GM21737 (cell line): ENCODE results near the gene HLA-F.

Source experiments
- ATAC-seq: cut with Tn5 transposase; IDR thresholded peaks from one replicate; pipeline ENCODE4 v1.9.1; 2021; ENCODE audit warnings: mild to moderate bottlenecking, moderate library complexity; ENCODE audit not compliant: unreplicated experiment

The HLA-F gene

GRCh38 chr6:29723666-29724588 lies 693 bp downstream of the HLA-F start:
- ATAC-seq, result peak; percentile 34

DNA sequence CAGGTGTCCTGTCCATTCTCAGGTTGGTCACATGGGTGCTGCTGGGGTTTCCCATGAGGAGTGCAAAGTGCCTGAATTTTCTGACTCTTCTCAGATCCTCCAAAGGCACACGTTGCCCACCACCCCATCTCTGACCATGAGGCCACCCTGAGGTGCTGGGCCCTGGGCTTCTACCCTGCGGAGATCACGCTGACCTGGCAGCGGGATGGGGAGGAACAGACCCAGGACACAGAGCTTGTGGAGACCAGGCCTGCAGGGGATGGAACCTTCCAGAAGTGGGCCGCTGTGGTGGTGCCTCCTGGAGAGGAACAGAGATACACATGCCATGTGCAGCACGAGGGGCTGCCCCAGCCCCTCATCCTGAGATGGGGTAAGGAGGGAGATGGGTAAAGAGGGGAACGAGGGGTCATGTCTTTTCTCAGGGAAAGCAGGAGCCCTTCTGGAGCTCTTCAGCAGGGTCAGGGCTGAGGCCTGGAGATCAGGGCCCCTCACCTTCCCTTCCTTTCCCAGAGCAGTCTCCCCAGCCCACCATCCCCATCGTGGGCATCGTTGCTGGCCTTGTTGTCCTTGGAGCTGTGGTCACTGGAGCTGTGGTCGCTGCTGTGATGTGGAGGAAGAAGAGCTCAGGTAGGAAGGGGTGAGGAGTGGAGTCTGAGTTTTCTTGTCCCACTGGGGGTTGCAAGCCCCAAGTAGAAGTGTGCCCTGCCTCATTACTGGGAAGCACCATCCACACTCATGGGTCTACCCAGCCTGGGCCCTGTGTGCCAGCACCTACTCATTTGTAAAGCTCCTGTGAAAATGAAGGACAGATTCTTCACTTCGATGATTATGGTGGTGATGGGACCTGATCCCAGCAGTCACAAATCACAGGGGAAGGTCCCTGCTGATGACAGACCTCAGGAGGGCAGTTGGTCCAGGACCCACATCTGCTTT lies 2.0 kb downstream of the HLA-F start:
- ATAC-seq, result no peak

DNA sequence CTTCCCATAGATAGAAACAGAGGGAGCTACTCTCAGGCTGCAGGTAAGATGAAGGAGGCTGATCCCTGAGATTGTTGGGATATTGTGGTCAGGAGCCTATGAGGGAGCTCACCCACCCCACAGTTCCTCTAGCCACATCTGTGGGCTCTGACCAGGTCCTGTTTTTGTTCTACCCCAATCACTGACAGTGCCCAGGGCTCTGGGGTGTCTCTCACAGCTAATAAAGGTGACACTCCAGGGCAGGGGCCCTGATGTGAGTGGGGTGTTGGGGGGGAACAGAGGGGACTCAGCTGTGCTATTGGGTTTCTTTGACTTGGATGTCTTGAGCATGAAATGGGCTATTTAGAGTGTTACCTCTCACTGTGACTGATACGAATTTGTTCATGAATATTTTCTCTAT lies 2.8 kb downstream of the HLA-F start:
- no peak for ATAC-seq

- no peak for ATAC-seq
Observed at GRCh38 chr6:29726571-29727194, 3.4 kb downstream of the HLA-F start.

GRCh38 chr6:29727637-29728036 lies 4.4 kb downstream of the HLA-F start:
- no peak for ATAC-seq

GRCh38 chr6:29728173-29728874 lies 5.1 kb downstream of the HLA-F start:
- ATAC-seq, result no peak

DNA sequence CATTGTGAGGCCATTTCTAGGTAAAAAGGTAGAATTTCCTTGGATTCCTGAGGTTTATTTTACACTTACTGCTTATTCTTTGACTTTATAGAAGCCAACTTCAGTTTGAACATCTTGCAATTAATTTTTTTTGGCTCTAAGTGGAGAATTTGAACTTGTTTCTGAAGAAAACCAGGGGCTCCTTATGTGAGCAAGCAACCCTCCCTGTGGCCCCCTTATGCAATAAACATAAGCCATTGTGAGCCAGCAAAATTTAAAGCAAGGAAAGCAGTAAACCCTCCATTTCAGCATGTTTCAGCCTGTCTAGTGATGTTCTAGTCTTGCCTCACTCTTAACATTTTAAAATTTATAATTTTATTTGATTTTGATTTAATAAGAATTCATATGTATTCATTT lies 5.6 kb downstream of the HLA-F start:
- ATAC-seq, result no peak

- ATAC-seq, result no peak
Observed at GRCh38 chr6:29729774-29730328, 6.6 kb downstream of the HLA-F start.

DNA sequence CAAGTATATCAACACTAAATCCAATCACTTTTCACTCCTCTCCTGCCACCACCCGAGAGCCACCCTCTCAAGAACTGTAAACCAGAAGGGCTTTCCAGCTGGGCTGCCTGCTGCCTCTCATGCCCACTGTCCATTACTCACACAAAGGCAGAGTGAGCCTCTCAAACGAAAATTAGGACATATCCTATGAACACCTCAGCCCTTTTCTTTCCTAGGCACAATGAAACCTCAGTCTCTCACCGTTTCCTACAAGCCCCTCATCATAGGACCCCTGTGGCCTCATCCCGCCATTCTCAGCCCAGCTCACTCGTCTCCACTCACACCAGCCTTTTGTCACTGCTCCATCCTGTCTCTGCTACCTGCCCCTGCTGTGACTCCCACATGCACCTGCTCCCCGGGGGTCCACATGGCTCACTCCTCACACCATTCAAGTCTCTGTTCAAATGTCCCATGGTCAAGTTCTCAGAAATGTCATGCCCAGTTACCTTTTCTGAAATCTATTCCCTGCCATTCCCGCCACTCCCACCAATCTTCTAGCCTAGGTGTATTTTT lies 7.4 kb downstream of the HLA-F start:
- ATAC-seq, result no peak

- no peak for ATAC-seq
Observed at GRCh38 chr6:29731281-29731680, 8.0 kb downstream of the HLA-F start.

GRCh38 chr6:29733057-29733456 lies 9.8 kb downstream of the HLA-F start:
- no peak for ATAC-seq

- ATAC-seq, result no peak
Observed at GRCh38 chr6:29734046-29735018, 11.1 kb downstream of the HLA-F start.

- no peak for ATAC-seq
Observed at GRCh38 chr6:29736563-29736962, 13.3 kb downstream of the HLA-F start.

DNA sequence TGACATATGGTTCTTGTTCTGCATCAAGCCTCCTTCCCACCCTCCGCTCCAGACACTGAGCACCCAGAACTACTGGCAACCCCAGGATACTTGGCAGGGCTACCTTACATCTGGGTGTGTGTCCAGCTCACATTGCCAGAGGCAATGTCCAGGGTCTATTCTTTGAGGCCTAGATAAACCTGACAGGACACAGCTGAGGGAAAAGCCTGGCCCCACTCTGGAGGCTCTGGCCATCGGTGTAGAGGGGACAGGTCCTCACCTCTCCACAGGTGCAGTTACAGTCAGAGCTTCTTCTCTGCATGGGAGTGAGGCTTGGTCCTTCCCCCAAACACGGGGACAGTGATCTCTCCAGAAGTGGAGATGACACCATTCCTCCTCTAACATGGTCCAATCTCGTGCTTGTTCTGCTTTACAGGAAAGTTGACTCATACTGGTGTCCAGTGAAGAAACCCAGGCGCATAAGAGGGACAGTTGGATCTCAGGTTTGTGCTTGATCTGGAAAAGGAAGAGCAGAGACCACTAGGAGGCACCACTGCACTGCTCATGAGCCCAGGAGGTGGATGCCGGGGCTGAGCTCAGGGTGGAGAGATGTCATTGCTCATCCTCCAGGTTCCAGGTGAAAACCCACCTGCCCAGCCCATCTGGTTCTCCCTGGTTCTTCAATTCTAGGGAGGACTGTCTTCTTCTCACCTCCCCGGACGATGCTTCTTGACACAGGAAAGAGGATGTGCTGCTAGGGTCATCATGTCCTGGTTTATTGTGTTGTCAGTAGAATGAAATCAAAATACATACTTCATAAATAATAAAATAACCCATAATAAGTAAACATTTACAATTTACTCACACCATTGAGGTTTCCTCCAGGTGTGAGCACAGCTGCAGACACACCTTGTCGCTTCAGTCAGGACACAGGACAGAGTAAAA lies 14.7 kb downstream of the HLA-F start:
- ATAC-seq, result no peak

- no peak for ATAC-seq
Observed at GRCh38 chr6:29739136-29739881, 16.1 kb downstream of the HLA-F start.

- ATAC-seq, result no peak
Observed at GRCh38 chr6:29739882-29740261, 16.6 kb downstream of the HLA-F start.

DNA sequence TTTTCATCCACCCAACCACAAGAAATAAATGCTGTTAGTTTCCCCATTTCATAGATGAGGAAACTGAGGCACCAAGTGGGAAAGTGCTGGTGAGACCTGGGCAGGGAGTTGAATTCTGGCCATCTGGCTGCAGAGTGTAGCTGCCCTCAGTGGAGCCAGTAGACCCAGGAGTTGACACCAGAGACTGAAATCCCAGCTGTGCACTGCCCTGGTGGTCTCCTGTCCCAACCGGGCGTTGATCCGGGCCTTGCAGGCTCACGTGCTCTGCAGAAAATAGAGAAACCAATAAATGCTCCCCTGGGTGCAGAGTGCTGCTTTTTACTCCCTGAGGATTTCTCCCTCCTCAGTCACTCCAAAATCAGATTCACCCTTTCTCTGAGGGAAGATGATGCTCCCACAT lies 18.4 kb downstream of the HLA-F start:
- ATAC-seq, result no peak
